22Rv1 (cell line): ENCODE data around the gene RPL19.

Experiments used
- CTCF ChIP-seq: fragments of 450-650 bp; IDR thresholded peaks from 2 replicates; pipeline ENCODE4 v1.5.1; 2017; ENCODE audit warnings: mild to moderate bottlenecking
- ZFX ChIP-seq: fragments of 450-650 bp; IDR thresholded peaks from 2 replicates; pipeline ENCODE4 v1.6.1; 2017; ENCODE audit warnings: antibody characterized with exemption, borderline replicate concordance

- no peak for TF ChIP-seq CTCF
- no peak for TF ChIP-seq ZFX
These were observed 4.4 kb upstream of the RPL19 start for GRCh38 chr17:39195568-39196160.
